Endothelial cell of umbilical vein (primary cell): ENCODE results near the gene TMEM120B. TPM values are rescaled to one million over a fixed set of nuclear protein-coding genes. Genes with fewer than 3 reads are reported as not detected.

ENCODE experiments used
- BruUV-seq: library from RNA; stranded (reverse); fragments of 400-500 nt; replicated peaks from 2 replicates; lab custom pipeline; 2021; lab: Mats Ljungman, UMichigan
- CTCF ChIA-PET: fragments of 300-600, 350-600 bp; sonication (Branson Sonifier 250); formaldehyde crosslinking; loops from one replicate; lab custom pipeline; 2021; ENCODE audit warnings: antibody characterized with exemption, inconsistent platforms; lab: Charles Lee
- POLR2A ChIA-PET: fragments of 300-600, 350-600 bp; sonication (Branson Sonifier 250); formaldehyde crosslinking; loops from one replicate; lab custom pipeline; 2021; ENCODE audit warnings: antibody characterized with exemption, inconsistent platforms; lab: Charles Lee
- DNase-seq: peaks from one replicate; pipeline ENCODE4 v3.0.0-alpha.2; 2011; ENCODE audit warnings: low read depth, low spot score
- FAIRE-seq: peaks from 2 replicates; lab custom pipeline; 2011; peaks lifted over from hg19 to GRCh38; lab: Jason Lieb, UNC
- H2AFZ ChIP-seq: 2 replicates; pipeline ENCODE4 v1.6.0; 2012; ENCODE audit warnings: low read depth, low read length, control low read depth, inconsistent platforms
- H3K27ac ChIP-seq: 2 replicates; pipeline ENCODE4 v1.5.1; 2011; ENCODE audit warnings: low read depth, mild to moderate bottlenecking, control low read depth, low read length, moderate library complexity; ENCODE audit not compliant: insufficient read depth
- H3K27me3 ChIP-seq, 2 experiments: 2 replicates each; pipeline versions ENCODE4 v1.6.0 to v1.6.1; 2011; ENCODE audit warnings: low read length in 2 of 2, mixed read lengths in 1 of 2; ENCODE audit not compliant: control insufficient read depth in 2 of 2, insufficient read depth in 2 of 2
- H3K36me3 ChIP-seq, 2 experiments: 2 replicates in 1 of 2; 3 replicates in 1 of 2; pipeline ENCODE4 v1.5.1; 2011; ENCODE audit warnings: low read length in 2 of 2, mild to moderate bottlenecking in 1 of 2, moderate library complexity in 1 of 2; ENCODE audit not compliant: control insufficient read depth in 2 of 2, insufficient read depth in 2 of 2; ENCODE audit errors: extremely low read depth in 1 of 2
- H3K4me1 ChIP-seq: 3 replicates; pipeline ENCODE4 v1.5.1; 2011; ENCODE audit warnings: mild to moderate bottlenecking, low read length; ENCODE audit not compliant: control insufficient read depth, insufficient read depth; ENCODE audit errors: extremely low read depth
- H3K4me2 ChIP-seq: 2 replicates; pipeline ENCODE4 v1.6.1; 2011; ENCODE audit warnings: low read length, control low read depth, mixed read lengths; ENCODE audit not compliant: insufficient read depth
- H3K4me3 ChIP-seq, 3 experiments: fragments of 200-600 bp in 1 of 3; sonication (generic), shearing (Covaris generic) in 1 of 3; replicated peaks in 1 of 3; 2 replicates each; pipeline ENCODE4 v1.5.1; 2011 to 2016; ENCODE audit warnings: control low read depth in 3 of 3, low read length in 3 of 3, mild to moderate bottlenecking in 2 of 3, inconsistent platforms in 1 of 3, low read depth in 1 of 3, moderate library complexity in 1 of 3; ENCODE audit not compliant: insufficient read depth in 1 of 3
- H3K79me2 ChIP-seq: 2 replicates; pipeline ENCODE4 v1.6.0; 2012; ENCODE audit warnings: low read length, inconsistent platforms; ENCODE audit not compliant: control insufficient read depth, insufficient read depth
- H3K9ac ChIP-seq: replicated peaks from 2 replicates; pipeline ENCODE3; 2011; ENCODE audit warnings: low read length, control low read depth; ENCODE audit not compliant: insufficient read depth; ENCODE audit errors: extremely low read depth
- H3K9me1 ChIP-seq: replicated peaks from 3 replicates; pipeline ENCODE4 v1.6.0; 2011; ENCODE audit warnings: mild to moderate bottlenecking, low read length; ENCODE audit not compliant: control insufficient read depth, insufficient read depth; ENCODE audit errors: extremely low read depth
- H3K9me3 ChIP-seq: replicated peaks from 2 replicates; pipeline ENCODE4 v1.5.1; 2012; ENCODE audit warnings: low read length, inconsistent platforms; ENCODE audit not compliant: control insufficient read depth, insufficient read depth
- H4K20me1 ChIP-seq: replicated peaks from 2 replicates; pipeline ENCODE3; 2011; ENCODE audit warnings: mild to moderate bottlenecking, low read length; ENCODE audit not compliant: control insufficient read depth, insufficient read depth; ENCODE audit errors: extremely low read depth
- EZH2 ChIP-seq: IDR thresholded peaks from 2 replicates; pipeline ENCODE4 v1.6.1; 2012; ENCODE audit warnings: borderline replicate concordance, low read depth, mild to moderate bottlenecking, moderate library complexity, low read length, inconsistent platforms; ENCODE audit not compliant: severe bottlenecking
- FOS ChIP-seq: IDR thresholded peaks from 2 replicates; pipeline ENCODE4 v1.6.1; 2011; ENCODE audit warnings: mild to moderate bottlenecking, low read length, moderate library complexity, borderline replicate concordance; ENCODE audit not compliant: insufficient read depth
- GATA2 ChIP-seq: IDR thresholded peaks from 2 replicates; pipeline ENCODE4 v1.7.0; 2011; ENCODE audit warnings: low read depth, mild to moderate bottlenecking, moderate library complexity, mixed read lengths, low read length; ENCODE audit not compliant: insufficient read length, insufficient read depth
- JUN ChIP-seq: IDR thresholded peaks from 2 replicates; pipeline ENCODE4 v1.6.1; 2011; ENCODE audit warnings: borderline replicate concordance, low read depth; ENCODE audit not compliant: insufficient read length, insufficient read depth
- MYC ChIP-seq: IDR thresholded peaks from one replicate; pipeline ENCODE4 v1.6.1; 2011; ENCODE audit warnings: mild to moderate bottlenecking, low read depth, low read length
- POLR2A ChIP-seq: IDR thresholded peaks from 2 replicates; pipeline ENCODE4 v1.6.1; 2012; ENCODE audit warnings: low read depth, mild to moderate bottlenecking, control low read depth, low read length
- POLR2AphosphoS5 ChIP-seq: IDR thresholded peaks from 2 replicates; pipeline ENCODE4 v1.6.1; 2012; ENCODE audit warnings: low read depth, mild to moderate bottlenecking, control low read depth, low read length, moderate library complexity; ENCODE audit not compliant: insufficient read depth
- dilution Hi-C: fragments of 300-500 bp; cut with MboI; formaldehyde crosslinking; loops from one replicate; pipeline ENCODE4 v1.15.0; 2019; ENCODE audit warnings: low sequenced_read_pairs; ENCODE audit not compliant: extremely low pct_ligation_motif_present
- intact Hi-C: fragments of 100-400 bp; cut with micrococcal nuclease; formaldehyde crosslinking; loops from one replicate; pipeline ENCODE4 v1.10.0; 2022
- polyA plus RNA-seq, 4 experiments: library from polyadenylated mRNA; depleted of rRNA in 3 of 4; stranded (reverse) in 3 of 4; unstranded in 1 of 4; fragments of >200 nt; gene quantifications; 2 replicates each; pipeline versions ENCODE4 v1.2.1 to v1.2.3, GENCODE V29; 2011 to 2012; ENCODE audit warnings: missing spikeins in 1 of 4
- total RNA-seq: library from RNA; stranded (reverse); gene quantifications from 2 replicates; pipeline ENCODE4 v1.2.3, GENCODE V29; 2021
- TF ChIP-seq, protein P1 (sequence below), 2 donors: IDR thresholded peaks; 1 replicate in 1 of 2; 2 replicates in 1 of 2; pipeline ENCODE4 v1.5.1; 2011; ENCODE audit warnings: low read length in 2 of 2, mild to moderate bottlenecking in 2 of 2, moderate library complexity in 2 of 2, control low read depth in 1 of 2, inconsistent platforms in 1 of 2, low read depth in 1 of 2; ENCODE audit not compliant: insufficient read depth in 1 of 2; ENCODE audit errors: extremely low read depth in 1 of 2
- TF ChIP-seq, protein P2 (sequence below): IDR thresholded peaks from 2 replicates; pipeline ENCODE4 v1.6.1; 2011; ENCODE audit not compliant: insufficient read depth, insufficient read length

The TMEM120B gene
- total and polyA plus RNA-seq, 2 donors (not counting 3 experiments of a cell fraction or from before 2014, with no cell fraction given) = 10.4 to 12.8 TPM

DNA sequence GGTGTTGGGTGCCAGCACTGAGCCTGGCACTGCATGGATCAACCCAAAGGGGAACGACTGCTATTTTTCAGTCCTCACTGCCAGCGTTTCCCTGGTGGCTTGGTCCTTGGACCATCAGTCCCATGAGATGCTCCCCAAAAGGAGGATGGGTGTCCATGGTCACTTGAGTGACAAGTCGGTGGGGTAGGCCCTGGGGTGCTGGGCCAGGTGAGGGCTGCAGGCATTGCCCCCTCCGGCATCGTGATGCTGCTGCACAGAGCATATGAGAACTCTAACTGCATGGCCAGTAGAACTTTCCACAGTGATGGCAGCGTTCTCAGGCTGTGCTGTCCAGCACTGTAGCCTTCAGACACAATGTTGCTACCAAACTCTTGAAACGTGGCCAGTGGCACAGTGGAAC is 107.5 kb downstream of the TMEM120B start:
- ChIA-PET CTCF (no interaction called here), POLR2A (no interaction called here)
- peaks cover 23 to 45% of the 10 kb centered on the region in 2 experiments for H3K36me3 ChIP-seq
- FAIRE-seq (no peak), DNase-seq (no peak)
- H3K9me3 ChIP-seq = no peaks in the 10 kb centered on the region
- H3K79me2 ChIP-seq = peaks cover 4% of the 10 kb centered on the region
- dilution Hi-C loops (no loop called here), intact Hi-C loops (no loop called here)
- H3K9me1 ChIP-seq = no peaks in the 10 kb centered on the region
- no peak overlapping the region for H3K4me2 ChIP-seq
- BruUV-seq = no TSS peak
- no peak overlapping the region for H2AFZ ChIP-seq
- no peaks in the 10 kb centered on the region for H3K4me1 ChIP-seq
- H4K20me1 ChIP-seq = no peaks in the 10 kb centered on the region
- no peaks in the 10 kb centered on the region for H3K27me3 ChIP-seq
- no peak overlapping the region for H3K9ac ChIP-seq
- no peak overlapping the region for H3K4me3 ChIP-seq
- TF ChIP-seq FOS (no peak), EZH2 (no peak), MYC (no peak), POLR2AphosphoS5 (no peak), JUN (no peak), GATA2 (no peak), POLR2A (no peak)
- TF ChIP-seq, protein P1, sequence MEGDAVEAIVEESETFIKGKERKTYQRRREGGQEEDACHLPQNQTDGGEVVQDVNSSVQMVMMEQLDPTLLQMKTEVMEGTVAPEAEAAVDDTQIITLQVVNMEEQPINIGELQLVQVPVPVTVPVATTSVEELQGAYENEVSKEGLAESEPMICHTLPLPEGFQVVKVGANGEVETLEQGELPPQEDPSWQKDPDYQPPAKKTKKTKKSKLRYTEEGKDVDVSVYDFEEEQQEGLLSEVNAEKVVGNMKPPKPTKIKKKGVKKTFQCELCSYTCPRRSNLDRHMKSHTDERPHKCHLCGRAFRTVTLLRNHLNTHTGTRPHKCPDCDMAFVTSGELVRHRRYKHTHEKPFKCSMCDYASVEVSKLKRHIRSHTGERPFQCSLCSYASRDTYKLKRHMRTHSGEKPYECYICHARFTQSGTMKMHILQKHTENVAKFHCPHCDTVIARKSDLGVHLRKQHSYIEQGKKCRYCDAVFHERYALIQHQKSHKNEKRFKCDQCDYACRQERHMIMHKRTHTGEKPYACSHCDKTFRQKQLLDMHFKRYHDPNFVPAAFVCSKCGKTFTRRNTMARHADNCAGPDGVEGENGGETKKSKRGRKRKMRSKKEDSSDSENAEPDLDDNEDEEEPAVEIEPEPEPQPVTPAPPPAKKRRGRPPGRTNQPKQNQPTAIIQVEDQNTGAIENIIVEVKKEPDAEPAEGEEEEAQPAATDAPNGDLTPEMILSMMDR (IDR thresholded peaks at IDR 0.05; ENCODE audit: extremely low read depth in 1 of 2, insufficient read depth in 1 of 2, low read depth in 1 of 2, low read length in 2 of 2) = no peak
- TF ChIP-seq, protein P2, sequence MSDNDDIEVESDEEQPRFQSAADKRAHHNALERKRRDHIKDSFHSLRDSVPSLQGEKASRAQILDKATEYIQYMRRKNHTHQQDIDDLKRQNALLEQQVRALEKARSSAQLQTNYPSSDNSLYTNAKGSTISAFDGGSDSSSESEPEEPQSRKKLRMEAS = no peak
- no peak overlapping the region for H3K27ac ChIP-seq
